Esophagus muscularis mucosa (tissue), 3 donors: Measurements from ENCODE around the gene MAP2K5.

Experiments used
- CTCF ChIP-seq, 3 experiments: fragments of 200-600 bp in 2 of 3; fragments of 450-650 bp in 1 of 3; sonication (generic) in 2 of 3; IDR thresholded peaks; one replicate each; pipeline ENCODE4 v1.5.1; 2017 to 2019; ENCODE audit warnings: antibody characterized with exemption in 3 of 3, mild to moderate bottlenecking in 2 of 3, moderate library complexity in 1 of 3
- POLR2A ChIP-seq: fragments of 450-650 bp; IDR thresholded peaks from one replicate; pipeline ENCODE4 v1.6.1; 2017; ENCODE audit warnings: antibody characterized with exemption, moderate library complexity, mild to moderate bottlenecking, low read depth

- TF ChIP-seq CTCF (IDR thresholded peaks at IDR 0.05) = no peak
- TF ChIP-seq POLR2A = no peak
Observed at GRCh38 chr15:67841513-67841762, 298.9 kb downstream of the MAP2K5 start.
